IPS DF 19.7 (cell line): ENCODE results near the gene CHN1.

Experiments
- DNase-seq: peaks from one replicate; pipeline ENCODE4 v3.0.0-alpha.2; 2013; ENCODE audit warnings: low read depth, low spot score

The CHN1 gene

GRCh38 chr2:174873471-174873870 lies 131.7 kb downstream of the CHN1 start:
- DNase-seq: no peak

- DNase-seq: no peak
These were observed 134.4 kb downstream of the CHN1 start for GRCh38 chr2:174870787-174871186.

GRCh38 chr2:174868878-174869277 lies 136.3 kb downstream of the CHN1 start:
- no peak for DNase-seq

- DNase-seq: no peak
These were observed 138.8 kb downstream of the CHN1 start for GRCh38 chr2:174866421-174866820.

GRCh38 chr2:174863183-174863582 lies 142.0 kb downstream of the CHN1 start:
- DNase-seq: no peak

- no peak for DNase-seq
These were observed 145.5 kb downstream of the CHN1 start for GRCh38 chr2:174859563-174860169.

- DNase-seq: no peak
These were observed 146.4 kb downstream of the CHN1 start for GRCh38 chr2:174858745-174859144.

GRCh38 chr2:174856447-174856846 lies 148.7 kb downstream of the CHN1 start:
- DNase-seq: no peak

GRCh38 chr2:174846941-174847938 lies 157.9 kb downstream of the CHN1 start:
- peak; percentile 64 for DNase-seq

- DNase-seq: no peak
These were observed 159.0 kb downstream of the CHN1 start for GRCh38 chr2:174846218-174846617.

GRCh38 chr2:174844295-174844708 lies 160.9 kb downstream of the CHN1 start:
- no peak for DNase-seq

GRCh38 chr2:174842496-174842895 lies 162.7 kb downstream of the CHN1 start:
- DNase-seq: no peak

- DNase-seq: no peak
These were observed 163.2 kb downstream of the CHN1 start for GRCh38 chr2:174841936-174842335.

- DNase-seq: no peak
These were observed 163.8 kb downstream of the CHN1 start for GRCh38 chr2:174841350-174841749.

GRCh38 chr2:174840436-174840835 lies 164.7 kb downstream of the CHN1 start:
- DNase-seq: no peak

- no peak for DNase-seq
These were observed 165.5 kb downstream of the CHN1 start for GRCh38 chr2:174839662-174840061.

- DNase-seq: no peak
These were observed 168.2 kb downstream of the CHN1 start for GRCh38 chr2:174836995-174837390.

- DNase-seq: no peak
These were observed 168.7 kb downstream of the CHN1 start for GRCh38 chr2:174836377-174836994.

GRCh38 chr2:174835797-174836255 lies 169.4 kb downstream of the CHN1 start:
- no peak for DNase-seq

- DNase-seq: no peak
These were observed 171.4 kb downstream of the CHN1 start for GRCh38 chr2:174833737-174834136.

GRCh38 chr2:174830561-174830960 lies 174.6 kb downstream of the CHN1 start:
- DNase-seq: no peak

GRCh38 chr2:174829550-174829949 lies 175.6 kb downstream of the CHN1 start:
- no peak for DNase-seq
